G401 (cell line): ENCODE data around the gene RPS28. TPM values are rescaled to one million over a fixed set of nuclear protein-coding genes. Genes with fewer than 3 reads are reported as not detected.
A peak's percentile ranks its signal among the peaks of the same experiment; 100 is the strongest.
"Not testable (repeated sequence)": the region's sequence is repeated elsewhere in the genome, so short reads cannot be mapped to it uniquely, and the experiment has no call there.

Source experiments
- DNase-seq: peaks from one replicate; pipeline ENCODE4 v3.0.0-alpha.2; 2015; ENCODE audit warnings: low spot score
- in situ Hi-C: cut with HindIII; loops from 2 replicates; pipeline ENCODE4 v1.10.0; 2016; ENCODE audit warnings: low sequenced_read_pairs, mixed read lengths
- total RNA-seq: library from RNA; depleted of rRNA; stranded (reverse); fragments of >200 nt; shearing (Covaris generic); gene quantifications from 2 replicates; pipeline ENCODE4 v1.2.3, GENCODE V29; 2014; rRNA removed

The RPS28 gene
- 791 and 831 TPM in 2 replicates for total RNA-seq

GRCh38 chr19:8321067-8321985 lies at the start of gene RPS28, which contains the start of gene NDUFA7:
Gene RPS28, plus strand, starts transcription at chr19:8321496. Its CDS starts 35 bp downstream, at chr19:8321531.
Gene NDUFA7, minus strand, starts transcription at chr19:8321375. Its CDS starts 17 bp downstream, at chr19:8321358.
- in situ Hi-C loops: no loop called here
- peak; percentile 96 for DNase-seq

GRCh38 chr19:8276508-8276907 lies 44.8 kb upstream of the RPS28 start:
- DNase-seq, in situ Hi-C loops: not testable (repeated sequence)

GRCh38 chr19:8291337-8291736 lies 30.0 kb upstream of the RPS28 start:
- in situ Hi-C loops, DNase-seq: not testable (repeated sequence)

DNA sequence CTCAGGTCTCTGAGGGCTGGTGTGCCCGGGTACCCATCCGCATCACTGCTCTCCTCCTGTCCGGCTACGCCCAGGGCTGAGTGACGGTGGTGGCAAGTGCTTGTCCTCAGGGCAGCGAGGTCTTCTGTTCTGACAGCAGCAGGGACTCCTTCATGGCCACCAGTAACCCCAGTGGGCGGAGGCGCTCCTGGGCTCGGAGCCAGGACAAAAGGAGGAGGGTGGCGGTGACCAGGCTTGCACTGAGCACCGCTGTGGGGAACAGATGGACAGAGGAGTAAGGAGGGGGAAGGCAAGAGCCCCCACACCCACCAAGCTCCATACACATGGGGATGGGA lies 19.0 kb upstream of the RPS28 start:
- in situ Hi-C loops: no loop called here
- DNase-seq: peak; percentile 27

DNA sequence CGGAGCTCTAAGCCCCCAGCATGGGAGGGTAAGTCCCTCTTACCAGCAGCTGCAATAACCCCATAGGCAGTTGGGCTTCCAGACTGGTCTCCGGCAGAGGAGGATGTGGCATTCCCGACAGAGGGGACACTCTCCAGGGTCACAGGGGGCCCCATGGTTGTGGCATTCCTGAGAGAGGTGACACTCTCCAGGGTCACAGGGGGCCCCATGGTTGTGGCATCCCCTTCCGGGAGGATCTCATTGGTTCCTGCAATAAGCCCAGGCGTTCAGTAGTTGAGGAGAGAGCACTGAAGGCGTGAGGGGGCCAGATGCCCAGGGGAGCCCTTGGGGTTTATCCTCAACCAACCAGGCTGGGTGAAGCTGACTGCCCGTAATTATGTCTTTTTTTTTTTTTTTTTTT lies 18.6 kb upstream of the RPS28 start:
- in situ Hi-C loops: no loop called here
- DNase-seq: no peak

DNA sequence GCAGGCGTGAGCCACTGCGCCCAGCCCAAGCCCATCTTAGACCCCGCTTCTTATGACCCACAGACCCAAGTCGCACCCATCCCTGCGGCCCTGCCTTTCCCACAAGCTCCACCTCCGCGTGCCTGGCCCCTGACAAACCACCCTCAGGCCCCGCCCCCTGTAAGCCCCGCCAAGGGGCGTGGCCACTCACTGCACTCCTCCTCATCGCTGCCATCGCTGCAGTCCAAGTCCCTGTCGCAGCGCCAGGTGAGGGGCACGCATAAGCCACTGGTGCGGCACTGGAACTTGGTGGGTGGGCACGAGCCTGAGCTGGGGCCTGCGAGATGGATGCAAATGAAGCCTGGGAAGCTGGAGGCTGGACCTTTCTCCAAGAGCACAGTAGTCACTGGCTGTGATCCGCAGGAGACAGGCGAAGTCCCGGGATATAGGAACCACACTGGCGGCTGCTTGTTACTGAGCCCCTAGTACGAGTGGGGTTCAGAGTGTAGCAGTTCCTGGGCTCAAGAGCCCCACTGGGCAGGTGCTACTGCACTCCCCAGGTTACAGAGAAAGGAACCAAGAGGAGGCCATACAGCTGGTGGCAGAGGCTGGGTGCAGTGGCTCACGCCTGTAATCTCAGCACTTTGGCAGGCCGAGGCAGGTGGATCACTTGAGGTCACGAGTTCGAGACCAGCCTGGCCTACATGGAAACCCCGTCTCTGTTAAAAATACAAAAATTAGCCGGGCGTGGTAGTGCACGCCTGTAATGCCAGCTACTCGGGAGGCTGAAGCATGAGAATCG lies 16.3 kb upstream of the RPS28 start:
- in situ Hi-C loops: no loop called here
- DNase-seq: no peak

- DNase-seq: no peak
- in situ Hi-C loops: no loop called here
These were observed 15.5 kb upstream of the RPS28 start for GRCh38 chr19:8305798-8306197.

- DNase-seq: no peak
- in situ Hi-C loops: no loop called here
These were observed 14.9 kb upstream of the RPS28 start for GRCh38 chr19:8306235-8307054.

DNA sequence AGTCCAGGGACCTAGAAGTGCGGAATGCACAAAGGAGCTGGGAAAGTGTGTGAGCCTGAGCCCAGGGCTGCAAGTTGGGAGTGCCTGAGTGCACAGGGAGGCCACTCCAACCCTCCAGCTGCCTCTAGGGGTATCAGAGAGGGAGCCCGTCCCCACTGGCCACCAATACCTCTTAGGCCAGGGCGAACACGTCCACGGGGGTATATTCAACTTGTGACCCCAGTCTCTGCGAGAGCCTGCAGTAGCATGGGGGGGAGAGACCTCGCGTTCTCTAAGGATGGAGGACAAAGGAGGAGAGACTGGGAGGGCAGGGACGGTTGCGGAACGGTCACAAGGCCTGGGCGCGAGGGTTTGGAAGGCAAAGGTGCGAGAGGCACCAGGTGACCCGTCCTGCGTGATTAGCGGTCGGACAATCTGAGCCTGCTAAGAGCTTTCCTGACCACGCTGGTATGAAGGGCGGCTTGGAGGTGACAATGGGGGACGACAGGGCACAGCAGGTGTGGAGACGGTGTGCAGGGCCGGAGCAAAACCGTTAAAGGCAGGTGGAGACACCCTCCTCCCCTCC lies 13.8 kb upstream of the RPS28 start:
- no peak for DNase-seq
- in situ Hi-C loops: no loop called here

GRCh38 chr19:8307965-8308866 lies 13.1 kb upstream of the RPS28 start, which contains the start of gene CD320:
Gene CD320, minus strand, starts transcription at chr19:8308358. Its CDS starts 68 bp downstream, at chr19:8308290.
- peak; percentile 93 for DNase-seq
- in situ Hi-C loops: no loop called here

- in situ Hi-C loops: no loop called here
- no peak for DNase-seq
These were observed 12.4 kb upstream of the RPS28 start for GRCh38 chr19:8308891-8309291.

- in situ Hi-C loops: no loop called here
- no peak for DNase-seq
These were observed 10.8 kb upstream of the RPS28 start for GRCh38 chr19:8310342-8311055.

GRCh38 chr19:8311461-8312260 lies 9.6 kb upstream of the RPS28 start:
- in situ Hi-C loops: no loop called here
- no peak for DNase-seq

- in situ Hi-C loops, DNase-seq: not testable (repeated sequence)
These were observed 6.2 kb upstream of the RPS28 start for GRCh38 chr19:8314981-8315640.

- in situ Hi-C loops: no loop called here
- DNase-seq: no peak
These were observed 4.8 kb upstream of the RPS28 start for GRCh38 chr19:8316351-8317125.
